Measurements from ENCODE around the gene KIAA1671.

DNA sequence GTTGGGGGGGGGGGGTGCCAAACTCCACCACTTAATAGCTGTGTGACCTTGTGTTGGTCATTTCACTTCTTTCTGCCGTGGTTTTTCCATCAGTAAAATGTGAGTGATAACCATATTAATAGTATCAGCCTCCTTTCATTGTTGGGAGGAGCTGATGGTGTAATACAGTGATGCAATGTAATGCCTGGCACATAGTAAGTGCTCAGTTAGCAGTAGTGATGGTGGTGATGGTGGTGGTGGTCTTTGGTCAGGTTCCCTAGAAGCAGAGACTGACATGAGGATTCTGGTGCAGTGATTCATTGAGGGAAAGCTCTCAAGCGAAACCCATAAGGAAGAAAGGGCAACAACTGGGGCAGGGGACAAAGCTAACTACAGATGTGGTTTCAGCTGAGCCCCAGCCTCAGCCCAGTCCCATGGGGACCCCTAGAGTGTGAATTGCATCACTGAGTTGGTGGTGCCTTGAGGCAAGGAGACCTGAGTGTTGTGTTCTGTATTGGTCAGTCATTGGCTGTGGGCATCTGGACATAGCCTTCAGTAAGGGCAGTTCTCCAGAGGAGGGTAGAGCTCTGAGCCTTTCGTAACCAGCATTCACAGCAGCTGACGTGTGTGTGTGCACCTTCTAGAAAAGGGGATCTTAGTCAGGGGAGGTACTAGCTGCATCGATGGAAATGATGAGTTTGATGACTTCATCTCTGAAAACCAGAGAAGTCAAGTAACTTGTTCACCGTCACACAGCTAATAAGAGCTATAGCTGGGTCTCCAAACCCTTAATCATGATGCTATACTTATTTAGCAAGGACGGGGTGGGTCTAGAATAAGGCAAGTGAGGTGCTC is 153.5 kb downstream of the KIAA1671 start:
- TF ChIP-seq POLR2A (IDR thresholded peaks at IDR 0.05; ENCODE audit: low read depth, low read length) = no peak
- TF ChIP-seq, protein P1, sequence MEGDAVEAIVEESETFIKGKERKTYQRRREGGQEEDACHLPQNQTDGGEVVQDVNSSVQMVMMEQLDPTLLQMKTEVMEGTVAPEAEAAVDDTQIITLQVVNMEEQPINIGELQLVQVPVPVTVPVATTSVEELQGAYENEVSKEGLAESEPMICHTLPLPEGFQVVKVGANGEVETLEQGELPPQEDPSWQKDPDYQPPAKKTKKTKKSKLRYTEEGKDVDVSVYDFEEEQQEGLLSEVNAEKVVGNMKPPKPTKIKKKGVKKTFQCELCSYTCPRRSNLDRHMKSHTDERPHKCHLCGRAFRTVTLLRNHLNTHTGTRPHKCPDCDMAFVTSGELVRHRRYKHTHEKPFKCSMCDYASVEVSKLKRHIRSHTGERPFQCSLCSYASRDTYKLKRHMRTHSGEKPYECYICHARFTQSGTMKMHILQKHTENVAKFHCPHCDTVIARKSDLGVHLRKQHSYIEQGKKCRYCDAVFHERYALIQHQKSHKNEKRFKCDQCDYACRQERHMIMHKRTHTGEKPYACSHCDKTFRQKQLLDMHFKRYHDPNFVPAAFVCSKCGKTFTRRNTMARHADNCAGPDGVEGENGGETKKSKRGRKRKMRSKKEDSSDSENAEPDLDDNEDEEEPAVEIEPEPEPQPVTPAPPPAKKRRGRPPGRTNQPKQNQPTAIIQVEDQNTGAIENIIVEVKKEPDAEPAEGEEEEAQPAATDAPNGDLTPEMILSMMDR (conservative IDR thresholded peaks at IDR 0.05; ENCODE audit: low read depth, low read length) = no peak
- no peak for TF ChIP-seq RAD21 (IDR thresholded peaks at IDR 0.05; ENCODE audit: low read length)
- TF ChIP-seq, protein P2, sequence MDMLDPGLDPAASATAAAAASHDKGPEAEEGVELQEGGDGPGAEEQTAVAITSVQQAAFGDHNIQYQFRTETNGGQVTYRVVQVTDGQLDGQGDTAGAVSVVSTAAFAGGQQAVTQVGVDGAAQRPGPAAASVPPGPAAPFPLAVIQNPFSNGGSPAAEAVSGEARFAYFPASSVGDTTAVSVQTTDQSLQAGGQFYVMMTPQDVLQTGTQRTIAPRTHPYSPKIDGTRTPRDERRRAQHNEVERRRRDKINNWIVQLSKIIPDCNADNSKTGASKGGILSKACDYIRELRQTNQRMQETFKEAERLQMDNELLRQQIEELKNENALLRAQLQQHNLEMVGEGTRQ (IDR thresholded peaks at IDR 0.05; ENCODE audit: low read depth, low read length) = no peak
- TF ChIP-seq RCOR1 (IDR thresholded peaks at IDR 0.05; ENCODE audit: insufficient replicate concordance, low read length) = no peak
- TF ChIP-seq CEBPB (IDR thresholded peaks at IDR 0.05; ENCODE audit: low read depth, low read length) = no peak
- no peak for TF ChIP-seq MAFK (IDR thresholded peaks at IDR 0.05; ENCODE audit: low read depth, low read length)
- TF ChIP-seq SMC3 (IDR thresholded peaks at IDR 0.05; ENCODE audit: low read depth, low read length) = no peak
